ENCODE data around the gene INTS12.
A peak's percentile ranks its signal among the peaks of the same experiment; 100 is the strongest.
"Not testable (repeated sequence)": the region's sequence is repeated elsewhere in the genome, so short reads cannot be mapped to it uniquely, and the experiment has no call there.

Gene INTS12
- 16.1 to 19.0 (median 17.5) reads per million in 4 experiments for total RNA-seq

GRCh38 chr4:105708181-105709080 is at the start of gene INTS12, which contains the start of gene GSTCD:
Gene INTS12, minus strand, starts transcription at chr4:105708689. Its CDS starts 8,684 bp downstream, at chr4:105700005.
Gene GSTCD, plus strand, starts transcription at chr4:105708784. Its CDS starts 8,830 bp downstream, at chr4:105717614.
- DNase-seq, result peak; percentile 80

GRCh38 chr4:105755375-105755774 is 46.9 kb upstream of the INTS12 start:
- DNase-seq, result no peak

- no peak for DNase-seq
Measured at GRCh38 chr4:105753361-105753760, 44.9 kb upstream of the INTS12 start.

- DNase-seq, result no peak
Measured at GRCh38 chr4:105751718-105752299, 43.3 kb upstream of the INTS12 start.

GRCh38 chr4:105748222-105748621 is 39.7 kb upstream of the INTS12 start:
- DNase-seq, result no peak

GRCh38 chr4:105741548-105741947 is 33.1 kb upstream of the INTS12 start:
- DNase-seq, result no peak

GRCh38 chr4:105735217-105735616 is 26.7 kb upstream of the INTS12 start:
- not testable (repeated sequence) for DNase-seq

GRCh38 chr4:105729895-105730294 is 21.4 kb upstream of the INTS12 start:
- not testable (repeated sequence) for DNase-seq

GRCh38 chr4:105725623-105726022 is 17.1 kb upstream of the INTS12 start:
- DNase-seq, result no peak

GRCh38 chr4:105719204-105719603 is 10.7 kb upstream of the INTS12 start:
- DNase-seq, result no peak

- no peak for DNase-seq
Measured at GRCh38 chr4:105715692-105716278, 7.3 kb upstream of the INTS12 start.

GRCh38 chr4:105714932-105715331 is 6.4 kb upstream of the INTS12 start:
- no peak for DNase-seq

- no peak for DNase-seq
Measured at GRCh38 chr4:105714071-105714521, 5.6 kb upstream of the INTS12 start.

GRCh38 chr4:105712766-105713165 is 4.3 kb upstream of the INTS12 start:
- DNase-seq, result no peak

- no peak for DNase-seq
Measured at GRCh38 chr4:105710678-105711077, 2.2 kb upstream of the INTS12 start.

GRCh38 chr4:105710012-105710600 is 1.6 kb upstream of the INTS12 start:
- DNase-seq, result no peak

- DNase-seq, result no peak
Measured at GRCh38 chr4:105709081-105709450, 577 bp upstream of the INTS12 start.

GRCh38 chr4:105707782-105708180 is 708 bp downstream of the INTS12 start:
- DNase-seq, result no peak

- no peak for DNase-seq
Measured at GRCh38 chr4:105698607-105699006, 9.9 kb downstream of the INTS12 start.

- not testable (repeated sequence) for DNase-seq
Measured at GRCh38 chr4:105695832-105696231, 12.7 kb downstream of the INTS12 start.

- DNase-seq, result not testable (repeated sequence)
Measured at GRCh38 chr4:105694812-105695211, 13.7 kb downstream of the INTS12 start.

GRCh38 chr4:105686571-105686970 is 21.9 kb downstream of the INTS12 start:
- DNase-seq, result no peak

GRCh38 chr4:105683038-105683437 is 25.5 kb downstream of the INTS12 start:
- DNase-seq, result no peak

Data from effector CD8-positive, alpha-beta T cell (primary cell).